ENCODE data around the gene NIP7. TPM values are rescaled to one million over a fixed set of nuclear protein-coding genes. Genes with fewer than 3 reads are reported as not detected.

Gene NIP7
- 18.8 and 45.2 TPM in 2 replicates for total RNA-seq

DNA sequence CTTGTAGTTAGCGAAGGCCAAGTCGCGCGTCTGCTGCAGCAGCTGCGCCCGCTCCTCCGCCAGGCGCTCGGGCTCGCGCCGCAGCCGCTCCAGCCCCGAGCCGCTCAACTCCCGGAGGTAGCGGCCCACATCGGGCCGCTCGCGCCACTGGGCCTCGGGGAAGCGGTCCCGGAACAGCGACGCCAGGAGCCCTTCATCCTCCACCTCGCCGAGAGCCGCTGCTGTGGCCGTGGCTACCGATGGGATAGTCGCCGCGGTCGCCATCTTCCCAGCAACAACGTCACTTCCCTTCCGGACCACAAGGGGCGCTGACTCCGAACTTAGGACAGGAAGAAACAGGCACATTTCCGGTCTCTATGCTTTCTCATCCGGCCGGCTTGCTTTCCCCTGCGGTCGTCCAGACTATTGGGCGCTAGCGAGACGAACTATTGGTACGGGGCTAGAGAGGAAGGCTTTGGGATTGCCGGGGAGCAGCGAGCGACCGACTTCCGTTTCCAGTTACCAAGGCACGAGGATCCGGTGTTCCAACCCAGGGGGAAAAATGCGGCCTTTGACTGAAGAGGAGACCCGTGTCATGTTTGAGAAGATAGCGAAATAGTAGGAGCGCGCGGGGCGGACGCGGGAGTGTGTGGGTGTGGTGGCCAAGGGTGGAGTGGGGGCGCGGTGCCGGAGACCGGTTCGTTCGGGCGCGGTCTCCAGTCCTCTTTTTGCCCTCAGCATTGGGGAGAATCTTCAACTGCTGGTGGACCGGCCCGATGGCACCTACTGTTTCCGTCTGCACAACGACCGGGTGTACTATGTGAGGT is at the start of gene NIP7, which contains the start of gene COG8:
Gene NIP7 (plus strand): TSS at position 484 of the 806 bp plus-strand sequence. CDS start 58 bp downstream, at position 542.
Gene COG8 (minus strand): TSS at position 276 of the 806 bp plus-strand sequence. CDS start 12 bp downstream, at position 264.

DNA sequence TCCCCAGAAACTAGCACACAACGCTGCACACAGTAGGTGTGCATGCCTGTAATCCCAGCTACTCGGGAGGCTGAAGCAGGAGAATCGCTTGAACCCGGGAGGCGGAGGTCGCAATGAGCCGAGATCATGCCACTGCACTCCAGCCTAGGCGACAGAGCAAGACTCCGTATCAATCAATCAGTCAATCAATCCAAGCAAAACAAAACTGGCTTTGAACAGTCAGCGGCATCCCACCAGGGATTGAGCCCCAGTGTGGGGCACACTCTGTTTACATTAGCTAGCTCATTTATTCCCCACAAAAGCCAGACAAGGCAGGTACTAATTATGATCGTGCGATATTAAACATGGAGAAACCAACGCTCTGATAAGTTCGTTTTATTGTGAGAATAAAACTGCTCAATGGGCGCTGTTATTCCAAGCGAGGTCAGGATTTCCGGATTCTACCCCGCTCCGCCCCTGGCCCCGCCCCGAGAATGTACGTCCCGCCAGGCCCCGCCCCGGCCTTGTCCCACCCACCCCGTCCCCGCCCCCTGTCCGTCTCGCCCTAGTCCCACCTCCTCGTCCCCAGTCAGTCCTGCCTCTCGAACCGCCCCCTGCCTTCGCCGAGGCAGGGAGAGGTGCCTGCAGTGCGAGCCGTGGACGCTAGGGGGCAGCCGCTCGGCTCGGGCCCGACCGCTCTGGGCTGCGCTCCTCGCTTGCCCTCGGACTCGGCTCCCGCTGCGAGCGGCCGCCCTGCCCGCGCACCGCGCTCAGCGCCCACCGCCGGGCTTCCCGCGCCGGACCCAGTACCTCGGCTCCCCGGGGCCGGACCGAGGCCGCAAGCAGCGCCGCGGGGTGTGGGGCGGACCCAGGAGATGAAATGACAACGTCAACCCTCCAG is 28.7 kb upstream of the NIP7 start, which contains the start of gene VPS4A:
Gene VPS4A (plus strand): TSS at position 698 of the 880 bp plus-strand sequence. CDS start 162 bp downstream, at position 860.

DNA sequence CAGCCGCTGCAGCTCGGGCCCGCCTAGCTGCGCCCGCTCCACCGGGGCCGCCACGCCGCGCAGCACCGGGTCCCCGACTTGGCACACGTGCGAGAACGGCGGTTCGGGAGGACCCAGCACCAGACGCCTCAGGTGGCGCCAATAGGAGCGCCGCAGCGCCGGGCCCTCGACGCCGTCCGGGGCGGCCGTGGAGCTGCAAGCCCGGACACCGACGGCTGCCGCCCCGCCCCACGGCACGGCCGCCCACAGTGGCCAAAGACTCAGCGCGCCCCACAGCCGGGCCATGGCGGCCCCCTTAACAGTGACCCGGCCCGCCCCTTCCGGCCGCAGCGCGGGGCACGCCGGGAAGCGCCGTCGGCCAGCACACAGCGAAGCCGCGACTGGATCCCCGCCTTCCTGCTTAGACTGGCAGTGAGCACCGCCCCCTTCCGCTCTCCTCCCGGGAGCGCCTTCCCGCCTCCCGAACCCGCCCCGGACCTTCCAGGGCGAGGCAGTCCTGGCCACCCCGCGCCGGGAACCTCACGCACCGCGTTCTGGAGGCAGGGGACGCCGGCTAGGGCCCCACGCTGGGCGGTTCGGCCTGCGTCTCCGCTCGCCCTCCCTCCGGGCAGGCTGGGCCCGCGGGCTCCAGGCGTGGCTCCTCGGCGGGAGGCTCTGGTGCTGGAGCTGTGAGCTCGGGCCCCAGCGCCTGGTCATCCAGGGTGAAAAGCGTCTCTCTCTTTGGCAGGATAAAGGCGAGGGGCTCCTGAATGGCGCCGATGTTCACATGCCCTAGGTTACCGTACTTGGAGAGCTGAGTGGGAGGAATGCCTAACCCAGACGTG is 9.1 kb upstream of the NIP7 start, which contains the start of gene PDF:
Gene PDF (minus strand): TSS at position 303 of the 824 bp plus-strand sequence. CDS start 18 bp downstream, at position 285.

DNA sequence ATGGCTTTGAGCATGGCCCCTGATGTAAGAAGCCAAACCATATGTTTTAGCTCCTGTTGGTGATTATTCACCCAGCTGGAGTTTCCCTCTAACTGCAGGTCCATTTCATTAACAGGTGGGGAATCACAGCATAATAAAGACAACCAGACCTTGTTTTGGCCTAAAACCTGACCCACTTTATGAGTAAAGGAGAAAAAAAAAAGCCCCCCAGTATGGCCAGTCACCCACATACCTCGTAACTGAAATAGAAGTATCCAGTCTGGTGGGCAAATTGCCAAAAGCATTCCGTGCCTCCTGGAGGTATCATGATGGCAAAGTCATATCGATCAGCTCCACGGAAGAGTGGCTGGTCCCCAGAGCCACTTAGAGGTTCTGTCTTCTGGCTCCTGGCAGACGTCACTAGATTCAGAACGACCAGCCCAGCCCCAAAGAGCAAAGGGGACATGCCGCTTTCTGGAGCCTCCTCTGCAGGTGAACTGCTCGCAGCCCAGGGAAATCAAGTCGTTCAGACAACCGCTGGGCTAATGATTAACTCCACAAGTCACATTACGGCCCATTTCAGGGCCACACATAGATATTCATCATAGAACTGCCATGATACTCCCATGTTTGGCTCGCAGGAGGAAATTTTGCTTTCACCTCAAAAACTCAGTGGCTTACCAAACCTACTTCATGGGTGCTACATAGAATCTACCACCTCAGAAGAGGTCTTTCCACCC is 11.9 kb downstream of the NIP7 start, which contains the start of gene TMED6:
Gene TMED6 (minus strand): TSS at position 478 of the 719 bp plus-strand sequence. CDS start 33 bp downstream, at position 445.

Other genes starting within 250 kb of the NIP7 start
- gene HAS3, start 234.1 kb upstream of the NIP7 start, total RNA-seq, result under 0.01 and 0.29 TPM in 2 replicates
- 42.9 and 81.0 TPM in 2 replicates for gene CHTF8, start 207.2 kb upstream of the NIP7 start, total RNA-seq
- gene UTP4, start 207.1 kb upstream of the NIP7 start, total RNA-seq, result 23.0 and 29.8 TPM in 2 replicates
- 12.7 and 39.2 TPM in 2 replicates for gene SNTB2, start 152.6 kb upstream of the NIP7 start, total RNA-seq
- 25.4 and 41.8 TPM in 2 replicates for gene VPS4A, start 28.4 kb upstream of the NIP7 start, total RNA-seq
- 15.1 and 20.5 TPM in 2 replicates for gene PDF, start 9.2 kb upstream of the NIP7 start, total RNA-seq
- 24.9 and 44.1 TPM in 2 replicates for gene COG8, start 208 bp upstream of the NIP7 start, total RNA-seq
- gene TMED6, start 12.0 kb downstream of the NIP7 start, total RNA-seq, result 0.44 TPM in 1 of 2 replicates, not detected in the other
- gene TERF2, start 46.2 kb downstream of the NIP7 start, total RNA-seq, result 9.8 and 12.9 TPM in 2 replicates
- gene CYB5B, start 84.8 kb downstream of the NIP7 start, total RNA-seq, result 74.8 and 184 TPM in 2 replicates
- gene NFAT5, start 226.2 kb downstream of the NIP7 start, total RNA-seq, result 46.4 and 57.1 TPM in 2 replicates

All from placental pericyte (primary cell).